ENCODE measurements around the gene DAPP1. TPM values are rescaled to one million over a fixed set of nuclear protein-coding genes. Genes with fewer than 3 reads are reported as not detected.
A peak's percentile ranks its signal among the peaks of the same experiment; 100 is the strongest.

DAPP1 gene
- total and polyA plus RNA-seq, 2 donors (not counting 3 experiments of a cell fraction or from before 2014, with no cell fraction given), result not detected

- dilution Hi-C loops (cut with MboI; ENCODE audit: extremely low pct_ligation_motif_present, low sequenced_read_pairs) (no loop called here), intact Hi-C loops (cut with micrococcal nuclease) (loop anchor here (1.0 kb wide), 2 partner anchors 56 to 330 kb away; no protein-coding TSS in a partner anchor)
- TF ChIP-seq FOS (IDR thresholded peaks at IDR 0.05; ENCODE audit: borderline replicate concordance, insufficient read depth, low read length) (no peak), MYC (IDR thresholded peaks at IDR 0.05; ENCODE audit: low read depth, low read length) (no peak), GATA2 (IDR thresholded peaks at IDR 0.05; ENCODE audit: insufficient read depth, insufficient read length, low read depth, low read length) (no peak), POLR2A (IDR thresholded peaks at IDR 0.05; ENCODE audit: low read depth, low read length) (no peak), JUN (IDR thresholded peaks at IDR 0.05; ENCODE audit: borderline replicate concordance, insufficient read depth, insufficient read length, low read depth) (no peak)
- H3K27ac ChIP-seq (ENCODE audit: insufficient read depth, low read depth, low read length), result peak overlapping the region; percentile 98
- H3K9me3 ChIP-seq (replicated peaks; ENCODE audit: control insufficient read depth, insufficient read depth, low read length), result no peaks in the 10 kb centered on the region
- peak overlapping the region; percentile 90 for H2AFZ ChIP-seq (ENCODE audit: low read depth, low read length)
- H3K79me2 ChIP-seq (ENCODE audit: control insufficient read depth, insufficient read depth, low read length), result peaks cover 42% of the 10 kb centered on the region
- no peak for DNase-seq (ENCODE audit: low read depth, low spot score)
- no TSS peak for BruUV-seq (replicated peaks)
- no peaks in the 10 kb centered on the region for H3K27me3 ChIP-seq (ENCODE audit: control insufficient read depth in 2 of 2, insufficient read depth in 2 of 2, low read length in 2 of 2)
- no peaks in the 10 kb centered on the region for H3K36me3 ChIP-seq (ENCODE audit: control insufficient read depth in 2 of 2, extremely low read depth in 1 of 2, insufficient read depth in 2 of 2, low read length in 2 of 2)
- H3K4me3 ChIP-seq (replicated peaks in 1 of 3; ENCODE audit: insufficient read depth in 1 of 3, low read depth in 1 of 3, low read length in 3 of 3), result peak overlapping the region; percentile 97 to 98 (median 98)
- H3K4me1 ChIP-seq (ENCODE audit: control insufficient read depth, extremely low read depth, insufficient read depth, low read length), result peaks cover 16% of the 10 kb centered on the region
- POLR2A ChIA-PET, result interaction anchor here (1.1 to 1.4 kb wide), 3 partner anchors 52 to 56 kb away, joined by 4 to 8 read pairs (median 6); partner anchors contain the start of genes DNAJB14 and H2AZ1
- peak overlapping the region; percentile 99 for H3K4me2 ChIP-seq (ENCODE audit: insufficient read depth, low read length)
- CTCF ChIA-PET, result interaction anchor here (0.8 to 1.5 kb wide), 5 partner anchors 9 to 55 kb away, joined by 3 to 10 read pairs (median 4); partner anchors contain the start of gene DNAJB14
- H3K9ac ChIP-seq (replicated peaks; ENCODE audit: extremely low read depth, insufficient read depth, low read length), result peak overlapping the region; percentile 99
- no peaks in the 10 kb centered on the region for H4K20me1 ChIP-seq (replicated peaks; ENCODE audit: control insufficient read depth, extremely low read depth, insufficient read depth, low read length)
- no peaks in the 10 kb centered on the region for H3K9me1 ChIP-seq (replicated peaks; ENCODE audit: control insufficient read depth, extremely low read depth, insufficient read depth, low read length)
- FAIRE-seq, result no peak
These were observed 77.2 kb downstream of the DAPP1 start for GRCh38 chr4:99893839-99894160.

- H3K27ac ChIP-seq (ENCODE audit: insufficient read depth, low read depth, low read length), result peak within 1 kb of the TSS; percentile 98
- TF ChIP-seq CTCF (IDR thresholded peaks at IDR 0.05; ENCODE audit: extremely low read depth in 1 of 2, insufficient read depth in 1 of 2, low read depth in 1 of 2, low read length in 2 of 2) (no peak), MAX (IDR thresholded peaks at IDR 0.05; ENCODE audit: insufficient read depth, insufficient read length) (peak; percentile 58), POLR2AphosphoS5 (IDR thresholded peaks at IDR 0.05; ENCODE audit: insufficient read depth, low read depth, low read length) (peak; percentile 82), POLR2A (IDR thresholded peaks at IDR 0.05; ENCODE audit: low read depth, low read length) (peak; percentile 36)
- ChIA-PET CTCF (interaction anchor here (0.7 to 1.5 kb wide), 6 partner anchors 9 to 199 kb away, joined by 3 to 10 read pairs (median 4); partner anchors contain the start of gene DNAJB14), POLR2A (interaction anchor here (1.1 to 1.4 kb wide), 3 partner anchors 52 to 56 kb away, joined by 4 to 8 read pairs (median 6); partner anchors contain the start of genes DNAJB14 and H2AZ1)
- H3K79me2 ChIP-seq (ENCODE audit: control insufficient read depth, insufficient read depth, low read length), result peaks cover 40% of the 10 kb centered on the region
- peak within 1 kb of the TSS; percentile 99 for H3K4me2 ChIP-seq (ENCODE audit: insufficient read depth, low read length)
- DNase-seq (ENCODE audit: low read depth, low spot score) (peak; percentile 83), FAIRE-seq (peak; percentile 89)
- H4K20me1 ChIP-seq (replicated peaks; ENCODE audit: control insufficient read depth, extremely low read depth, insufficient read depth, low read length), result no peaks in the 10 kb centered on the region
- H3K36me3 ChIP-seq (ENCODE audit: control insufficient read depth in 2 of 2, extremely low read depth in 1 of 2, insufficient read depth in 2 of 2, low read length in 2 of 2), result no peaks in the 10 kb centered on the region
- peak within 1 kb of the TSS; percentile 97 to 98 (median 98) for H3K4me3 ChIP-seq (replicated peaks in 1 of 3; ENCODE audit: insufficient read depth in 1 of 3, low read depth in 1 of 3, low read length in 3 of 3)
- H3K9ac ChIP-seq (replicated peaks; ENCODE audit: extremely low read depth, insufficient read depth, low read length), result peak within 1 kb of the TSS; percentile 99
- intact Hi-C loops (cut with micrococcal nuclease) (loop anchor here (1.0 kb wide), 2 partner anchors 55 to 331 kb away; no protein-coding TSS in a partner anchor), dilution Hi-C loops (cut with MboI; ENCODE audit: extremely low pct_ligation_motif_present, low sequenced_read_pairs) (no loop called here)
- peak within 1 kb of the TSS; percentile 90 for H2AFZ ChIP-seq (ENCODE audit: low read depth, low read length)
- H3K9me3 ChIP-seq (replicated peaks; ENCODE audit: control insufficient read depth, insufficient read depth, low read length), result no peaks in the 10 kb centered on the region
- H3K4me1 ChIP-seq (ENCODE audit: control insufficient read depth, extremely low read depth, insufficient read depth, low read length), result peaks cover 16% of the 10 kb centered on the region
- no TSS peak for BruUV-seq (replicated peaks)
- H3K9me1 ChIP-seq (replicated peaks; ENCODE audit: control insufficient read depth, extremely low read depth, insufficient read depth, low read length), result no peaks in the 10 kb centered on the region
- H3K27me3 ChIP-seq (ENCODE audit: control insufficient read depth in 2 of 2, insufficient read depth in 2 of 2, low read length in 2 of 2), result no peaks in the 10 kb centered on the region
These were observed 77.8 kb downstream of the DAPP1 start, which contains the start of gene LAMTOR3 for GRCh38 chr4:99894161-99894997. LAMTOR3 (minus strand) TSS chr4:99894427; CDS start chr4:99893963, 464 bp downstream.
